T47D (cell line): ENCODE measurements around the gene S1PR1.
"Not testable (repeated sequence)": the region's sequence is repeated elsewhere in the genome, so short reads cannot be mapped to it uniquely, and the experiment has no call there.

Source experiments
- DNase-seq, 2 experiments: peaks; one replicate each; pipeline versions ENCODE4 v3.0.0 to v3.0.0-alpha.2; 2011 to 2012; ENCODE audit warnings: low read depth in 1 of 2, low spot score in 1 of 2
- JUND ChIP-seq: IDR thresholded peaks from 2 replicates; pipeline ENCODE4 v1.6.1; 2012; ENCODE audit warnings: low read depth
- in situ Hi-C: cut with HindIII; loops from 2 replicates; pipeline ENCODE4 v1.10.0; 2016; ENCODE audit warnings: low sequenced_read_pairs, low pct_unique_long_range_greater_than_20kb

Gene S1PR1

GRCh38 chr1:101205457-101205856 lies 31.4 kb upstream of the S1PR1 start:
- TF ChIP-seq JUND = no peak
- DNase-seq = no peak
- in situ Hi-C loops = no loop called here

DNA sequence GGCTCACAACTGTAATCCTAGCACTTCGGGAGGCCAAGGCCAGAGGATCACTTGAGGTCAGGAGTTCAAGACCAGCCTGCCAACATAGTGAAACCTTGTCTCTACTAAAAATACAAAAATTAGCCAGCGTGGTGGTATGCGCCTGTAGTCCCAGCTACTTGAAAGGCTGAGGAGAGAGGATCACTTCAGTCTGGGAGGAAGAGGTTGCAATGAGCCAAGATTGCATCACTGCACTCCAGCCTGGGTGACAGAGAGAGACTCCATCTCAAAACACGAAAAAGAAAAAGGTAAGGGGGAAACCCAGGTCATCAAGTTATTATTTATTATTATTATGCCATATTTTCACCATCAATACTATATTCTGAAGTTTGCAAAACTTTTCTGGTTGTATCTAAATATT lies 30.7 kb upstream of the S1PR1 start:
- in situ Hi-C loops, DNase-seq: not testable (repeated sequence)

DNA sequence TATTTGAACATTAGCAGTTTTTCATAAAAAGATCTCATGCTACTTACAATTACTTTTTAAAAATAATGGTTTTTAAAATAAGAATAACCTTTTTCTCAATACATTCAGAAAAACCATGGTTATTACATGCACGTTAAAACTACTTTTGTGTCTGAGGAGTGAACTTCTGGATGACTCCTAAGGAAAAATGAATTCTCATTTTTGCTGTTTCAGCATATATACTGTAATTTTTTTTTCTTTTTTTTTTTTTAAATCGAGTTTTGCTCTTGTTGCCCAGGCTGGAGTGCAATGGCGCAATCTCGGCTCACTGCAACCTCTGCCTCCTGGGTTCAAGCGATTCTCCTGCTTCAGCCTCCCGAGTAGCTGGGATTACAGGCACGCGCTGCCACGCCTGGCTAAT lies 29.5 kb upstream of the S1PR1 start:
- in situ Hi-C loops, DNase-seq: not testable (repeated sequence)

- in situ Hi-C loops = no loop called here
- no peak for DNase-seq
- no peak for TF ChIP-seq JUND
These were observed 28.9 kb upstream of the S1PR1 start for GRCh38 chr1:101207891-101208290.

- in situ Hi-C loops = no loop called here
- TF ChIP-seq JUND = no peak
- DNase-seq = no peak
These were observed 21.3 kb upstream of the S1PR1 start for GRCh38 chr1:101215363-101216011.

- no peak for TF ChIP-seq JUND
- in situ Hi-C loops = no loop called here
- peak in 1 of 2 experiments; percentile 7 for DNase-seq
These were observed 20.2 kb upstream of the S1PR1 start for GRCh38 chr1:101216623-101217022.

- in situ Hi-C loops = no loop called here
- TF ChIP-seq JUND = no peak
- no peak for DNase-seq
These were observed 19.7 kb upstream of the S1PR1 start for GRCh38 chr1:101217148-101217547.

GRCh38 chr1:101218968-101219367 lies 17.9 kb upstream of the S1PR1 start:
- in situ Hi-C loops = not testable (repeated sequence)

GRCh38 chr1:101219924-101220870 lies 16.6 kb upstream of the S1PR1 start:
- TF ChIP-seq JUND = no peak
- in situ Hi-C loops = no loop called here
- DNase-seq = no peak

More at GRCh38 chr1:101218968-101219367, 17.9 kb upstream of the S1PR1 start:
- not testable (repeated sequence) for DNase-seq

DNA sequence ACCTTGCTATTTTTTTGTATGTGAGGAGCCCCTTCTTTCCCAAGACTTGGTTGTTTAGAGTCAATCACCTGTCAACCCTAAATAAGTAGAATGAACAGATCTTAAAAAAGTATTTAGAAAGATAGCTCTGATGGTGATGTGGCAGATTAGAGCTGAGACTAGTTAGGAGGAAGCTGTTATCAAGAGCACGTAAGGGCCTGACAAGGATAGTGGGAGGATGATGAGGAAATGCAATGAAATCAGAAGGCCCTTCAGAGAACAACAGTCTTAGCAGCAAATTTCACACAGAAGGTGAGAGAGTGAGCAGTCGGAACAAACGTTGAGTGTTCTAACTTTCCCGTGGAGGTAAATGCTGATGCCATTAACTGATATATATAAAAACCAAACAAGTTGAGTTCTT lies 15.9 kb upstream of the S1PR1 start:
- in situ Hi-C loops = no loop called here
- DNase-seq = no peak
- TF ChIP-seq JUND = no peak

DNA sequence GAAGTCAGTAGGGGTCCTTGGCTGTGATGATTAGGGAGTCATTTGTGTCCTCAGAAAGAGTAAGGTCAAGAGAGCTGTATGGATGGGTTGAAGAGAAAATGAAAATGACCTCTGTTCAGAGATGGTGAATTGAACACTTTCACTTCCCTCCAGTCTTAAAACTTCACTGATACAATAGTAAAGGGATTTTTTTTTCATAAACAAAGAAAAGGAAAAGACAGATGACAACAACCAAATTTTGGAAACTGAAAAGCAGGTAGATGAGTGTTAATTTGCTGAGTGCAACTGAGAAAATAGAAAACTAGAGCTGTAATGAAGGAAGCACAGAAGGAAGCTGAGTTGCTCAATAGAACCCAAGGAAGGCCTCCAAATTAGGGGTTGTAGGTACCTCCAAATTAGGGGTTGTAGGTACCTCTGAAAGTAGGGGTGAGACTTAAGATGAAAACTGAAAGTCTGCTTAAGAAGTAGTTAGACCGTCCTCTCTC lies 14.8 kb upstream of the S1PR1 start:
- in situ Hi-C loops = no loop called here
- no peak for TF ChIP-seq JUND
- DNase-seq = no peak

- TF ChIP-seq JUND = no peak
- DNase-seq = no peak
- in situ Hi-C loops = no loop called here
These were observed 9.0 kb upstream of the S1PR1 start for GRCh38 chr1:101227837-101228236.

GRCh38 chr1:101228424-101229134 lies 8.2 kb upstream of the S1PR1 start:
- TF ChIP-seq JUND = no peak
- in situ Hi-C loops = no loop called here
- DNase-seq = no peak

DNA sequence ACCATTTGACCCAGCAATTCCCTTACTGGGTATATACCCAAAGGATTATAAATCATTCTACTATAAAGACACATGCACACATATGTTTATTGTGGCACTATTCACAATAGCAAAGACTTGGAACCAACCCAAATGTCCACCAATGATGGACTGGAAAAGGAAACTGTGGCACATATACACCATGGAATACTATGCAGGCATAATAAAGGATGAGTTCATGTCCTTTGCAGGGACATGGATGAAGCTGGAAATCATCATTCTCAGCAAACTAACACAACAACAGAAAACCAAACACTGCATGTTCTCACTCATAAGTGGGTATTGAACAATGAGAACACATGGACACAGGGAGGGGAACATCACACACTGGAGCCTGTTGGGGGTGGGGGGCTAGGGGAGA lies 4.6 kb upstream of the S1PR1 start:
- DNase-seq, in situ Hi-C loops: not testable (repeated sequence)
